A549 (cell line): ENCODE data around the gene ESRRB.

ENCODE experiments used
- CBX8 ChIP-seq: fragments of 200-600 bp; sonication (generic); IDR thresholded peaks from 2 replicates; pipeline ENCODE4 v1.6.1; 2016
- ESRRA ChIP-seq: fragments of 150-350 bp; IDR thresholded peaks from 2 replicates; pipeline ENCODE4 v1.6.1; 2014; ENCODE audit warnings: mild to moderate bottlenecking, low read length, borderline replicate concordance
- KDM1A ChIP-seq: fragments of 200-600 bp; sonication (generic); IDR thresholded peaks from 2 replicates; pipeline ENCODE4 v1.6.1; 2016; ENCODE audit warnings: low read depth, mild to moderate bottlenecking
- MAFK ChIP-seq: fragments of 450-650 bp; IDR thresholded peaks from 2 replicates; pipeline ENCODE4 v1.6.1; 2014; ENCODE audit not compliant: partially characterized antibody
- PHF8 ChIP-seq: fragments of 200-600 bp; sonication (generic); IDR thresholded peaks from 2 replicates; pipeline ENCODE4 v1.6.1; 2016; ENCODE audit warnings: low read depth, mild to moderate bottlenecking, antibody characterized with exemption, moderate library complexity, borderline replicate concordance
- POLR2A ChIP-seq: IDR thresholded peaks from 2 replicates; pipeline ENCODE4 v1.6.1; 2012; ENCODE audit warnings: mild to moderate bottlenecking, low read length
- RAD21 ChIP-seq, 2 experiments: fragments of >200 bp in 1 of 2; sonication (Bioruptor Twin) in 1 of 2; formaldehyde crosslinking in 1 of 2; IDR thresholded peaks in 1 of 2; conservative IDR thresholded peaks in 1 of 2; 2 replicates in 1 of 2; 3 replicates in 1 of 2; pipeline ENCODE4 v1.6.1; 2012 to 2018; ENCODE audit warnings: inconsistent platforms in 1 of 2
- RFX5 ChIP-seq: fragments of 450-650 bp; IDR thresholded peaks from 2 replicates; pipeline ENCODE4 v1.7.1; 2014; ENCODE audit warnings: antibody characterized with exemption, mild to moderate bottlenecking, moderate library complexity
- TF ChIP-seq, protein P1 (sequence below): fragments of >200 bp; sonication (Bioruptor Twin); formaldehyde crosslinking; IDR thresholded peaks from 3 replicates; pipeline ENCODE4 v1.5.1; 2016
- TF ChIP-seq, protein P2 (sequence below): fragments of 450-650 bp; IDR thresholded peaks from 2 replicates; pipeline ENCODE4 v1.6.1; 2014; ENCODE audit warnings: antibody characterized with exemption
- TF ChIP-seq, protein P3 (sequence below): IDR thresholded peaks from 2 replicates; pipeline ENCODE4 v1.6.1; 2012; ENCODE audit warnings: low read depth, borderline replicate concordance

DNA sequence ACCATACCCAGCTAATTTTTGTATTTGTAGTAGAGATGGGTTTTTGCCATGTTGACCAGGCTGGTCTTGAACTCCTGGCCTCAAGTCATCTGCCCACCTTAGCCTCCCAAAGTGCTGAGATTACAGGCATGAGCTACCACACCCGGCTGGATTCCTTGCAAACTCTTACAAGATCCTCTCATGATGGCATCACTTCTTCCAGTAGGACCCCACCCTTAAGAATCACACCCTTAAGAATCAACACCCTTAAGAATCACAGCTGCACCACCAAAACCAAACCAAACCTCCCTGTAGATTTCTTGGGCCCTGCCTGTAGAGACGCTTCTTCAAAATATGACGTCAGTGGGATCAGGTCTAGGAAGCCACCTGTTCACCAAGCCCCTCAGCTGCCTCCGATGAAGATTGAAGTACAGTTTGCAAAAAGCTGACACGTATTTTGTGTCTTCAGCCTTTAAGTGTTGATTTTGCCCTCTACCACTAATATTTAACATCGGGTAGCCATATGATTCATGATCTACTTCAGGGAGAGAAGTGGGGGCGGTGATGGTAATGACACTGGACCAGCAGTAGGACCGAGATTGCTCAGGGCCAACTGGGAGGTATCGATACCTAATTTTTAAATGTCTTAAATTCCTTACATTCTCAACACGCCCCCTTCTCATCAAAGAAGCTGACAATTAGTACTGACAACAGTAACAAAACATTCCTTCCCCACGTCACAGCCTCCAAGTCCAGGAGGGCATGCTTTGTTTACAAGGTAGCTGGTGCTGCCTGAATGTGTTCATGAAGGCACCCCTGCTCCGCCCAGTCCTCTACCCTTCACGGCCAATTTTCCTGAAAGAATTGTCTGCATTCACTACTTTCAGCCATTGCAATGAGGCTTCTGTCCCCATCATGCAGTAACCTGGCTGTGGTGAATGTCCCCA is 57.2 kb downstream of the ESRRB start:
- TF ChIP-seq RFX5 = no peak
- TF ChIP-seq POLR2A = no peak
- TF ChIP-seq, protein P1, sequence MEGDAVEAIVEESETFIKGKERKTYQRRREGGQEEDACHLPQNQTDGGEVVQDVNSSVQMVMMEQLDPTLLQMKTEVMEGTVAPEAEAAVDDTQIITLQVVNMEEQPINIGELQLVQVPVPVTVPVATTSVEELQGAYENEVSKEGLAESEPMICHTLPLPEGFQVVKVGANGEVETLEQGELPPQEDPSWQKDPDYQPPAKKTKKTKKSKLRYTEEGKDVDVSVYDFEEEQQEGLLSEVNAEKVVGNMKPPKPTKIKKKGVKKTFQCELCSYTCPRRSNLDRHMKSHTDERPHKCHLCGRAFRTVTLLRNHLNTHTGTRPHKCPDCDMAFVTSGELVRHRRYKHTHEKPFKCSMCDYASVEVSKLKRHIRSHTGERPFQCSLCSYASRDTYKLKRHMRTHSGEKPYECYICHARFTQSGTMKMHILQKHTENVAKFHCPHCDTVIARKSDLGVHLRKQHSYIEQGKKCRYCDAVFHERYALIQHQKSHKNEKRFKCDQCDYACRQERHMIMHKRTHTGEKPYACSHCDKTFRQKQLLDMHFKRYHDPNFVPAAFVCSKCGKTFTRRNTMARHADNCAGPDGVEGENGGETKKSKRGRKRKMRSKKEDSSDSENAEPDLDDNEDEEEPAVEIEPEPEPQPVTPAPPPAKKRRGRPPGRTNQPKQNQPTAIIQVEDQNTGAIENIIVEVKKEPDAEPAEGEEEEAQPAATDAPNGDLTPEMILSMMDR = no peak
- TF ChIP-seq MAFK = no peak
- no peak for TF ChIP-seq RAD21 (conservative IDR thresholded peaks at IDR 0.05 in 1 of 2, IDR thresholded peaks at IDR 0.05 in 1 of 2)
- TF ChIP-seq, protein P2, sequence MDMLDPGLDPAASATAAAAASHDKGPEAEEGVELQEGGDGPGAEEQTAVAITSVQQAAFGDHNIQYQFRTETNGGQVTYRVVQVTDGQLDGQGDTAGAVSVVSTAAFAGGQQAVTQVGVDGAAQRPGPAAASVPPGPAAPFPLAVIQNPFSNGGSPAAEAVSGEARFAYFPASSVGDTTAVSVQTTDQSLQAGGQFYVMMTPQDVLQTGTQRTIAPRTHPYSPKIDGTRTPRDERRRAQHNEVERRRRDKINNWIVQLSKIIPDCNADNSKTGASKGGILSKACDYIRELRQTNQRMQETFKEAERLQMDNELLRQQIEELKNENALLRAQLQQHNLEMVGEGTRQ = no peak
- TF ChIP-seq ESRRA = no peak
- TF ChIP-seq CBX8 = no peak
- TF ChIP-seq, protein P3, sequence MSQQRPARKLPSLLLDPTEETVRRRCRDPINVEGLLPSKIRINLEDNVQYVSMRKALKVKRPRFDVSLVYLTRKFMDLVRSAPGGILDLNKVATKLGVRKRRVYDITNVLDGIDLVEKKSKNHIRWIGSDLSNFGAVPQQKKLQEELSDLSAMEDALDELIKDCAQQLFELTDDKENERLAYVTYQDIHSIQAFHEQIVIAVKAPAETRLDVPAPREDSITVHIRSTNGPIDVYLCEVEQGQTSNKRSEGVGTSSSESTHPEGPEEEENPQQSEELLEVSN = no peak
- TF ChIP-seq KDM1A = no peak
- TF ChIP-seq PHF8 = no peak
